ENCODE results near the gene RAX2. TPM values are rescaled to one million over a fixed set of nuclear protein-coding genes. Genes with fewer than 3 reads are reported as not detected.

RAX2 gene
- total and polyA plus RNA-seq, 2 of the 8 experiments (the other 6 are each of a cell fraction or from before 2014, with no cell fraction given), result 0.08 TPM; not detected in 1

- TF ChIP-seq SIX5 (IDR thresholded peaks at IDR 0.05; ENCODE audit: low read depth, low read length) (no peak), MAX (IDR thresholded peaks at IDR 0.05) (no peak), NANOG (IDR thresholded peaks at IDR 0.05; ENCODE audit: insufficient read depth, low read depth, low read length, poor library complexity, severe bottlenecking) (no peak)
Observed at GRCh38 chr19:3814648-3815047, 42.6 kb upstream of the RAX2 start (continued).
